KMS-11 (cell line): ENCODE results near the gene ANKS6.

ENCODE experiments used
- H2AFZ ChIP-seq: fragments of 200-600 bp; sonication (generic); 2 replicates; pipeline ENCODE4 v1.6.1; 2016; ENCODE audit warnings: antibody characterized with exemption, mixed run types, low read depth
- H3K27ac ChIP-seq: fragments of 200-600 bp; sonication (generic); 2 replicates; pipeline ENCODE4 v1.6.1; 2016; ENCODE audit warnings: mild to moderate bottlenecking, mixed run types
- H3K27me3 ChIP-seq: fragments of 200-600 bp; sonication (generic); 2 replicates; pipeline ENCODE4 v1.6.1; 2017; ENCODE audit warnings: mild to moderate bottlenecking, low read depth, mixed run types, moderate library complexity; ENCODE audit not compliant: insufficient read depth
- H3K36me3 ChIP-seq: fragments of 200-600 bp; sonication (generic); 2 replicates; pipeline ENCODE4 v1.6.1; 2017; ENCODE audit warnings: mild to moderate bottlenecking, mixed run types; ENCODE audit not compliant: insufficient read depth
- H3K4me1 ChIP-seq: fragments of 200-600 bp; sonication (generic); 2 replicates; pipeline ENCODE4 v1.6.1; 2016; ENCODE audit warnings: mild to moderate bottlenecking, low read depth, mixed run types; ENCODE audit not compliant: poor library complexity, severe bottlenecking
- H3K4me2 ChIP-seq: fragments of 200-600 bp; sonication (generic); 2 replicates; pipeline ENCODE4 v1.7.0; 2016; ENCODE audit warnings: mild to moderate bottlenecking, mixed run types
- H3K4me3 ChIP-seq: fragments of 200-600 bp; sonication (generic); IDR thresholded peaks from 2 replicates; pipeline ENCODE4 v1.6.1; 2017; ENCODE audit warnings: low read depth, low read length, mixed read lengths; ENCODE audit not compliant: insufficient read depth
- H3K79me2 ChIP-seq: fragments of 200-600 bp; sonication (generic); 2 replicates; pipeline ENCODE4 v1.6.1; 2016; ENCODE audit warnings: low read depth, mixed run types; ENCODE audit not compliant: insufficient read depth
- H3K9ac ChIP-seq: fragments of 200-600 bp; sonication (generic); 2 replicates; pipeline ENCODE4 v1.6.1; 2016; ENCODE audit warnings: mild to moderate bottlenecking, mixed run types
- H4K20me1 ChIP-seq: fragments of 200-600 bp; sonication (generic); 2 replicates; pipeline ENCODE4 v1.6.1; 2016; ENCODE audit warnings: mild to moderate bottlenecking, mixed run types; ENCODE audit not compliant: insufficient read depth
- CTCF ChIP-seq: fragments of 200-600 bp; sonication (generic); conservative IDR thresholded peaks from 2 replicates; pipeline ENCODE4 v1.6.1; 2017; ENCODE audit warnings: low read depth, mild to moderate bottlenecking, antibody characterized with exemption, low read length, moderate library complexity, mixed read lengths

The ANKS6 gene

GRCh38 chr9:98818764-98819163 lies 22.4 kb upstream of the ANKS6 start:
- Histone ChIP-seq H4K20me1 (no peaks in the 10 kb centered on the region), H3K4me2 (no peak overlapping the region), H2AFZ (no peak overlapping the region), H3K36me3 (no peaks in the 10 kb centered on the region), H3K27me3 (no peaks in the 10 kb centered on the region), H3K27ac (no peak overlapping the region), H3K9ac (no peak overlapping the region), H3K79me2 (no peaks in the 10 kb centered on the region), H3K4me1 (no peaks in the 10 kb centered on the region), H3K4me3 (no peak overlapping the region)
- TF ChIP-seq CTCF = no peak

DNA sequence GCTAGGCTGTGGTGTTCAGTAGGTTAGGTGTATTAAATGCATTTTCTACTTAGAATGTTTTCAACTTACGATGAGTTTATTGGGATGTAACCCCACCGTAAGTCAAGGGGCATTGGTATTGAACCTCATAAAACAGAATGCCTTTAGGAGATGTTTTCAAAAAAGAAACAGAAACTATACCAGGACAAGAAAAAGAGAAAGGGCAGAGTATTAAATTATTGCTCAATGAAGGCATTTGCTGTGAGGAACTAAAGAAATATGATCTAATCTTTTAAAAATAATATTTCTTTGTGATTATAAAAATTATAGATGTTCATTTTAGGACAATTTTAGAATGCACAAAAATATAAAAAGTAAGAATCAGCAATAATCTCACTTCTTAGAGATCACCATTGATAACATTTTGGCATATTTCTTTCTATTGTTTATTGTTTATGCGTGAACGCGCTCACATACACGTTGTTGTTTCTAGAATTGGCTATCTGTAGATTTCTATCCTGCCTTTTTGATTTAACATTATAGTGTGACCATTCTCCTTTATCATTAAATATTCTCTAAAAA lies 19.1 kb upstream of the ANKS6 start:
- H3K27ac ChIP-seq = no peak overlapping the region
- no peak overlapping the region for H3K4me2 ChIP-seq
- H3K36me3 ChIP-seq = no peaks in the 10 kb centered on the region
- H2AFZ ChIP-seq = no peak overlapping the region
- no peak for TF ChIP-seq CTCF
- H3K4me1 ChIP-seq = no peaks in the 10 kb centered on the region
- no peaks in the 10 kb centered on the region for H3K79me2 ChIP-seq
- no peaks in the 10 kb centered on the region for H4K20me1 ChIP-seq
- H3K27me3 ChIP-seq = no peaks in the 10 kb centered on the region
- no peak overlapping the region for H3K9ac ChIP-seq
- no peak overlapping the region for H3K4me3 ChIP-seq

DNA sequence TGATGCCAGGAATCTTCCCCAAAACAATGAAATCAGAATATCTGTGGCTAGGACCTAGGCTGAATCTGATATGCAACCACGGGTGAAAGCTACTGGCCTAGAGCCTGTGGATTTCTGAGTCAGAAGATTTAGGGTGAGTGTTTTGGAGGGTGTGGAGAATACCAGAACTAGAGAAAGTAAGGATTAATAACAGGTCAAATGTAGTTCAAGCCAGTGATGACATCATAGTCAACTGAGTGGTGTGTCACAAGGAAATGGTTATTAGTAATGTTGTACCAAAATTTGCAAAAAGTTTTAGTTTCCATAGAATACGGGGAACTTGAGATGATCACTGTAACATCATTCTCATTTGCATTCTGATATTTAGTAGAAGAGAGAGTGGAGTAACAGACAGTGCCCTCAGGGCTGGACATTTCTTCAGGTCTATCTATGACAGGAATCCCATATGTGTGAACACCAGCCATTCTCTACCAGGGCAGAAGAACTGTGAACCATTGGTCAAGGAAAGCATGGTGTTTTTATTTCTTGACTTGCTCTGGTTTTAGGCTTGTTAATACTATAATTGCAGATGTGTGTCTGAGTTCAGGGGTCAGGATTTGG lies 14.8 kb upstream of the ANKS6 start:
- Histone ChIP-seq H3K4me3 (no peak overlapping the region), H3K79me2 (no peaks in the 10 kb centered on the region), H3K36me3 (no peaks in the 10 kb centered on the region), H3K9ac (no peak overlapping the region), H3K4me1 (peaks cover 16% of the 10 kb centered on the region), H3K4me2 (no peak overlapping the region), H3K27me3 (no peaks in the 10 kb centered on the region), H4K20me1 (no peaks in the 10 kb centered on the region), H3K27ac (no peak overlapping the region), H2AFZ (no peak overlapping the region)
- no peak for TF ChIP-seq CTCF

DNA sequence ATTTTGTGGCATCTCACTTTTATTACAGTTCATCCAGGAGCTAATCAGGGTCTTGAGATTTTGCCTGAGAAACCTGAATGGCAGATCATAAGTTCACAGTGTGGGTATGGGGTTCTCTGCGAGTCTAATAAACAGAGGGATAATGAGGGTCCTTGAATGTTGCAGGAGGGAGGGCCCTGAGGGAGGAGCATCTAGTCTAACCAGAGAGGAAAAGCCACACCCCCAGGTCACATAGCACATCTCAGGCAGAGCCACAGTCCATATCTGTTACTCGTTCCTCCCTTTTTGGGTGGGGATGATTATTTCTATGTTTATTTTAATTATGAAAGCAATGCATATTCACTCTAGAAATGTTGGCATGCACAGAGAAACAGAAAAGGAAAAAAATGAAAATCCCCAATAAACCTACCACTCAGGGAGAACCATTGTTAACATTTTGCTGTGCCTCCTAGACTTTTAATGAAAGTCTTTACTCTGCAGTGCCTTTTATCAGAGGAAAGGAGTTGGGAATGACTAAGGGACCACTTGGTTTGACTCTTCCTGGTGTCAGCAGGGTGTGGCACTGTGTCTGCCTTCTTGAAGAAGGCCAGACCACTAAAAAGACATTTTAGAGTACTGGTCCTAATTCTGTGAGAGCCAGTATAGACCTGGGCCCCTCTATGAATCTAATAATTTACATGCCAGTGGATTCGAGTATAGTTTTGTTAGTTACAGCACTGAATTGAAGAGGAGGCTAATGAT lies 13.9 kb upstream of the ANKS6 start:
- no peak for TF ChIP-seq CTCF
- Histone ChIP-seq H3K9ac (no peak overlapping the region), H3K4me1 (peaks cover 16% of the 10 kb centered on the region), H3K36me3 (no peaks in the 10 kb centered on the region), H3K79me2 (no peaks in the 10 kb centered on the region), H2AFZ (no peak overlapping the region), H4K20me1 (no peaks in the 10 kb centered on the region), H3K4me3 (no peak overlapping the region), H3K4me2 (no peak overlapping the region), H3K27ac (no peak overlapping the region), H3K27me3 (no peaks in the 10 kb centered on the region)
